Activated T-helper 1 cell treated with Interleukin-2 at 50 U/mL for 16 hours (primary cell): ENCODE results near the gene ZRANB3.

ENCODE experiments used
- DNase-seq: peaks from one replicate; pipeline ENCODE4 v3.0.0-alpha.2; 2020; ENCODE audit warnings: low read depth

ZRANB3 gene

DNA sequence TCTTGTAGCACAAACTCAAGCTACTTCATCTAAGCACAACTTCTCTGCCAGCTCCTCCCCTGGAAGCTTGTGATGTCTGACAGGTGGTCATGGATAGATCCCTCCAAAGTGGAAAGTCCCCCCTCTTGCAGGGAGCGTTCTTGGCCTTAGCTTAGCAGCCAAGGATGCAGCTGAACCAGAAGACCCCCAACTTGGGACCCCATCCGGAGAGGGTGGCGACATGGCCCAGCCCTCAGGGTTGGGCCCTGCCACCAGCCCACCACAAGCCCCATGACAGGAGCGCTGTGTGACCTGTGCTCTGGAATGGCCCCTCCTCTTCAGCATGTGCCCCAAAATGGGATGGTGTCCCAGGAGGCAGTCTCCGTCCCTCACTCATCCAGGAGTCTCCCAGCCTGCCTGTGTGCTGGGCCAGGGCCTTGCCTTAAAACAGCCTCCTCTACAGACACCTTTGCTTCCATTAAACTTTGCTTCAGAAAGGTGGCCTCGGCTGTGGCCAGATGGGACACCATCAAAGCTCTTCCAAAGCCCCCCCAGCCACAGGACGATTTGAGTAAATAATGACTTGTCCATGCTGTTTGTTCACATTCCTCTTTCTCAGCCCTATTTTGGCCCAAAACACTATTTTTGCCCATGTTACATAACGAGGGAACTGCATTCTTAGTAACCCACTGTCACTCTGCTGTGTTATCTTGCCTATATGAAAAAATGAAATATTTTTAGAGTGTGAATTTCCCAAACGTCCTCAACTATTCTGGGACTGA is 356.8 kb downstream of the ZRANB3 start:
- DNase-seq: no peak

DNA sequence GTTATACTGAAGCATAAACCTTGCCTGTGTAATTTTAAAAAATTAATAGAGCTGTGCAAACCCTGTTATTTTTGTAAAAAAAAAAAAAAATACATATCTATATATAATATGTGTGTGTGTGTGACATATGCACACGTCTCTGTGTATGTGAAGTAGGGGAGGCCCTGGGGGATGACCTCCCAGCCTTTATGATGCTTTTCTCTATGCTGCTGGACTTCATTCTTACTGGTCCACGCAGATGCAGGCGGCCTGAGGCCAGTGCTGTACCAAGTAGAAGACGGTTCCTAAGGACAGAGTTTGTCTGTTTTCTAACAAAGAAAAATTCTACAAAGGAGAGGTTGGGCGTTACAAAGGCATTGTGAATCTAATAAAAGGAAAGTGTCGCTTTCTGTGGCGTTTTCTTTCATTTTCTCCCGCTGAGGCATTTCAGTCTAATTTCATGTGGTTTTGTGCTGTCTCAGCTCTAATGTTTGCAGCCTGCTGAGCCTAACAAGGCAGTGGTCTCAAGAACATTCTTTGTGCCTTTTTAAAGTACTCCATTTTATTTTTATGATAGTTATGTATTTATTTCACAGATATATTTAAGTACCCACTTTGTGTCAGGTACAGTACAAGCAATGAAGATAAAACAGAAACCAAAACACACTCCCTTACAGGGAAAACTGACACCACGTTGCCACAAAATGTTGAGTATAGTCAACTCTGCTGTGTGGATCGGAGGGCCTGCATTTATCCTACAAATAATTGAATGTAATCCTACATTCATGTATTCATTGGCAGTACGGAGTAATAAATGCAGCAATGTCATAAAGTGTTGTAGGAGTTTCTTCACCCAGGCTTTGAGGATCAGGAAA is 360.9 kb downstream of the ZRANB3 start:
- no peak for DNase-seq

- no peak for DNase-seq
These were observed 362.7 kb downstream of the ZRANB3 start for GRCh38 chr2:135168204-135168856.

DNA sequence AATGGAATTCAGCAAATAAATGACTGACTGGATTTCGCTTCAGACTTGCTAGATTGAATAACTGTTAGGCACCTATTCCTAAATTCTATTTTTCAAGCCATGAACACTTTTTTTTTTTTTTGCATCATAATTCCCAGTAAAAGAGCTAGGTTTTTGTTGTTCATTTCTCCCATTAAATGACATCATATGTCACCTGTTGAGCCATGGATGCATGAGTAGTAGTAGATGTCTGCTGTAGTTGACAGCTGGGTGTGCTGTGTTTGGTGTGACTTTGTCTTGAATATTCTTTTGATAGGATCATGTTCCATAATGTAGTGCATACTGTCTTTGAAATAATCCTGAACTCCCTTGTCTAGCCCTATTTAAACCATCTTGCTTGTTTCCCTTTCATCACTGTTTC is 363.7 kb downstream of the ZRANB3 start:
- no peak for DNase-seq

GRCh38 chr2:135164431-135164830 is 366.6 kb downstream of the ZRANB3 start:
- DNase-seq: no peak

DNA sequence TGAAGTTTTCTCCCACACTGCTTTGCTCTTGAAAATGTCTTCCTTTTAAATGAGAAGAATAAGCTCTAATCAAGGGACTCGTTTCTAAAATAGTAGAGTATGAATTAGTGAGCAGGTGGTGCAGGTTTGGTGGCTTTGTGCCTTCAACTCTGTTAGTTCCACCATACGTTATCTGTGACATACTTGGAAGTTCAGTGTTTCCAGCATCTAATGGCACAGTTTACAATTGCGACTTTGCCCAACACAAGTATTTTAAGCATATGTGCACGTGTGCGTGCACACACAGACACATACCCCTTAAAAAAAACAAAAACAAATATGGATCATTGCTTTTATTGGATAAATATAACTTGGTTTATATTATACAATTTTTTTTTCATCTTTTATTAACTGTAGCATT is 367.1 kb downstream of the ZRANB3 start:
- no peak for DNase-seq

- DNase-seq: no peak
These were observed 367.7 kb downstream of the ZRANB3 start for GRCh38 chr2:135163306-135163705.

DNA sequence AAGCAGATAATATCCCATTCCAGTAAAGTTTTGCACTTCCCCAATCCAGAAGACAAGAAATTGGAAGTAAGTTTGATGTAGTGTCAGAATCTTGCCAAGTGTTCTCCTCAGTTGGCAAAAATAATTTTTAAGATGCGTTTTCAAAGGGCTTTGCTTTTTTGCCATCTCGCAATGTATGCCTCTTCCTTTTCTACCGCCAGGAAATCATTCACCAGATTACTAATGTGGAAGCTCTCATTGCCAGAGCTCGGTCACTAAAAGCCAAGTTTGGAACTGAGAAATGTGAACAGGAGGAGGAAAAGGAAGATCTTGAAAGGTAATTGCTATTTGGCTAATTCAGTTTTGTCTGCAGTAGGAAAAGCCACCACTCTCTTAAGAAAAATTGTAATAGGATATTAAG is 368.2 kb downstream of the ZRANB3 start:
- no peak for DNase-seq

DNA sequence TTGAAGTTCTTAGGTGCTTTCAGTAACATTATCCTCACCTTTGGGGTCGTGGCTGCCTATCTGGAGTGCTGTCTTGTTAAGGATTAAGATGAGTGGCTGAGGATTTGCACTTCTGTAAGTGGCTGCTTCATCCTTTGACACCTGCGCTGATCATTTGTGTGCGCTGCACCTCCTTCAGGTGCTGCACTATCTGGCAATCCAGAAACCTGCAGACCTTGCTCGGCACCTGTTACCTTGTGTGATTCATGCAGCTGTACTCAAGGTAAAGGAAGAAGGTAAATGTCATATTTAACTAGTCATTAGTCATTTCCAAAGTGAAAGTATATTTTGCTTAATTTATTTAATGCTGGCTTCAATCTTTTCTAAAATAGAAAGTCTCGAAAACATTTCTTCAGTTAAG is 368.6 kb downstream of the ZRANB3 start:
- DNase-seq: no peak

- DNase-seq: no peak
These were observed 371.8 kb downstream of the ZRANB3 start for GRCh38 chr2:135159191-135159590.

GRCh38 chr2:135157856-135158255 is 373.2 kb downstream of the ZRANB3 start:
- DNase-seq: no peak

DNA sequence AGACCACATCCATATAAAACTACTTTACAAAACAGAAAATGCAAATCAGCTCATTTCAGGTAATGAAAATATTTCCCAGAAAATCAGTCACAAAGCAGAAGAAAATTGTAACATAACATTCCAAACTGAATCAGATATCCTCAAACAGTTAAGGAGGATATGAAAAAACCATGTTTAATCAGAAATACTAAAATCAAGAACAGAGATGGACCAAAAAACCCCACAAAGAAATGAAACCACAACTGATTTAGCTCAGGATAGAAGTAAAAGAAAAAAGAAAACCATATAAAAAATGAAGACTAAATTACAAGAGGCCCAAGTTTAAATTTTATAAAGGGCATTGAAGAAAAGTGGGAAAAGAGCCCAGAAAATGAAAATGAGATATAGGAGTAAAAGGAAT is 376.1 kb downstream of the ZRANB3 start:
- DNase-seq: no peak

- DNase-seq: no peak
These were observed 378.7 kb downstream of the ZRANB3 start for GRCh38 chr2:135152361-135152760.

DNA sequence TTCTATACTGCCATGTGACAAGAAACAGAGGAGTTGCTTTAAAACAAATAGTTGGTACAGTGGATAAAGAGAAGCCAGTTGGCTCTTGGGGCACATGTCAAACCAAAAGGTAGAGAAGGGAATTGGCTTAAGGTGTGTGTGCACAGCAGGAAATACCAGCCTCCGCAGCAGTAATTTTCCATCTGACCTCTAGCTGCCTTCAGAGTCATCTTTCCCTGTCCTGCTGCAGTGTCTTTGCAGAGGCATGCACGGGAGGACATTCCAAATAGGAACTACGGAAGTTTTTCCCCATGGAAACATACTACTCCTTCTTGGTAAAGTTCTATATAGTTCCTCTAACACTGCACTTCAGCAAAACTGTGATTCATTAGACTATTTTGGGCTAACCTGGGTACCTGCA is 379.4 kb downstream of the ZRANB3 start:
- no peak for DNase-seq

DNA sequence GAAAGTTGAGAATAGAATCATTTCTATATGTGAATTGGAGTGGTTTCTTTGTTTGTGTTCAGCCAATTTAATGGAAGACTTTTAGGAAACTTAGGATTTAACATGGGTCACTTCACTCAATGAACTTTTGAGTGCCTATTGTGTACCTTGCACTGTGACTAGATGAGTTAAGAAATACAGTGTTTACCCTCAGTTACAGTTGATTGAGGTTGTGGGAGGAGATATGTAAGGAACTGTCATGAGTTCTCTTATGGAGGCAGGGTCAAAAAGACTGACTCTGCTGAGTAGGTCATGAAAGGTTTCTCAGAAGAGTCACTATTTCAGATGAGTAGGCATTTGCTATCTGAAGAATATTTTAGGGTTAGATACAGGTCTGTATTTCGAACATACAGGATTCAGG is 380.3 kb downstream of the ZRANB3 start:
- DNase-seq: no peak

DNA sequence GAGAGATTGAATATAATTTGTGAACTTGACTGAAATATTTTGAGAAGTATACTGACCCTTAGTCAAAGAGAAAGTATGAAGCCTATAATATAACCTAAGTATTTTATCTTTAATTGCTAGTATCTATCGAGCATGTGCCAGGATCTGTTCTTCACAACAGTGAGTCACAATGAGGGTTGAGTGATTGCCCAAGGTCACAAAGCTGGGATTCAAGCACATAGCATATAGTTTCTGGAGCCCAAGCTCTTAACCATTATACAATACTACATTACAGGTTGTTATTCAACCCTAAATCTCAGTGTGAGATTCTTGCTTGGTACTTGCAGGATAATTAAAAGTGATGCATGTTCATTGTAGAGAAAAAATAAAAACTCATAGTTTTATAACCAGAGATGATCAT is 381.8 kb downstream of the ZRANB3 start:
- DNase-seq: no peak

DNA sequence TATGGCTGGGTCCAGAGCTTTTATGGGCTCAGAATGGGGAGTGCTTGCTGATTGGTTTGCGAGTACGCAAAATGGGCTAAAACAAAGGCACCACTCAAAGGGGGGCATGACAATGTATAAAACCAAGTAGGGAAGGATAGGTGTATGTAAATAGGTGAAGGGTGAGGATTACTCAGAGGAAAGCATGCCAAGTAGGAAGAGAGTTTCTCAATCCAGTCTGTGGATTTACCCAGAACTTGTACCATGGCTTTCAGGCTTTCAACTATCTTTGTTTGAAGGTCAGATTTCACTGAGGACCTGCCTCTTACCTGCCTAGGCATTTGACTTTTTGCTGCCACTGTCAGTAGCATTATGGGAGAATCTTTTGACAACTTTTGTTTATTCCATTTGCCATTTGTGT is 386.7 kb downstream of the ZRANB3 start:
- no peak for DNase-seq

- no peak for DNase-seq
These were observed 388.7 kb downstream of the ZRANB3 start for GRCh38 chr2:135142323-135142722.

DNA sequence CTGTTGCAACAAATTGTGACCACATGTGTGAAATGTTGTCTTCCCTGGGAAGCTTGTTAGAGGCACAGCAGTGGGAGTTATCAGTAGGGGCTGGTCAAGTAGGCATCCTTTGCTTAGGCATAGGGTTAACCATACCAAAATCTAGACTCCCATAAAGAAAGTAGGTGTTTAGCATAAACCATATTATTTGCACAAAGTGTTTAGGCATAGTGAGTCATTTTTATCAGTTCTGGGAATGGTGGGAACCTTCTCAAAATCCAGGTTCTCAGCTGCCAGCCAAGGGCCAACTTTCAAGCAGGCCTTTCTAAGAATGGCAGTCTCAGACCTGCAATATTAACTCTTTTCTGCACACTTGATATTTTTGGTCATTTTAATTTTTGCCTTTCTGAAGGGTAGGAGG is 390.4 kb downstream of the ZRANB3 start:
- DNase-seq: no peak

DNA sequence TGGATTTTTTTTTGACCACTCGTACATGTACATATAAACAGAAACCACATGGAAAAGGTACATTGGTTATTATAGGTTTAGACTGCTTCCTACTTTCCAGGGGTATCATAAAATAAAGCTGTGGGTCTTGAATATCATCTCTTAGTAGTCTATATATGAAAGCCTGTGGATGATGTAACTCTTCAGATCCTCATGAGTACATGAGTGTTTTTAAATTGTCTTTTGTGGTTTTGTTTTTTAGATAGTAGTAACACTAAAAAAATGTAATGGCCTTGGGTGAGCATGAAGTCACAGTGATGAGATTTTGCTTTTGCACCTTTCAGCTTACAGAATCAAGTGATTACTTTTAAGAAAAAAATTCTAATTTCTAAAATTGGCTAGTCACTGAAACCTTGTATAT is 398.7 kb downstream of the ZRANB3 start:
- no peak for DNase-seq

DNA sequence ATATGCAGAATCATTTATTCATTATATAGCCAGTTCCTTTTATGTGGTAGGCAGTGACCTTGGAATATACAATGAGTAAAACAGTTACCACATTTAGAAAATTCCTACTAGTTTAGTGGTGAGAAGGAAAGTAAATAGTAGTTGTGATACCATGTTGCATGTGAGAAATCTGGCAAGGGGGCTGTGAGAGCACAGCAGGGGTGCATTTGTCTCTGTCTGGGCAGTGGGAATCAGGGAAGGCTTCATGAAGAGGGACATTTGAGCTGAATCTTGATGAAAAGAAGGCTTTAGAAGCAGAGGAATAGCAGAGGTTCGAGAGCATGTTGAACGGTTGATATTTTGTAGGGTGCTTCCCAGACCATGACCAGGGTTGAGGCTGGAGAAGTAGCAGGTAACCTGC is 400.3 kb downstream of the ZRANB3 start:
- DNase-seq: no peak

DNA sequence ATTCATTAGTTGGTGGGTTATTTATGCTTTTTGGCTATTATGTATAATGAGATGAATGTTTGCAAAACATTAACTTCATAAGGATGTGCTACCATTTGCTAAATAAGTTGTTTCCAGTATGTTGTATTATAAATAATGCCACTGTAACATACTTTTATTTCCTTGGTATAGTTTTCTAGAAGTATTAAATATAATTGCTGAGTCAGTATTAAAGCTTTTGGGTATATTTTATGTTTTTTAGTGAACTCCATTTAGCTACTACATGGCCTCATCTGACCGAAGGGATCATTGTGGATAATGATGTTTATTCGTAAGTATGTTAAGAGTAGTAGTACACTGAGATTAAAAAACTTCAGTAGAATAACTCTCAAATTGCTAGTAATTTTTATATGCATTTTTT is 405.1 kb downstream of the ZRANB3 start:
- no peak for DNase-seq
